GM12892 (cell line): ENCODE data around the gene TMCC1.

ENCODE experiments used
- DNase-seq: peaks from one replicate; pipeline ENCODE4 v3.0.0; 2011; ENCODE audit not compliant: insufficient read length
- FAIRE-seq: peaks from 2 replicates; lab custom pipeline; 2011; peaks lifted over from hg19 to GRCh38; lab: Jason Lieb, UNC
- POLR2A ChIP-seq: IDR thresholded peaks from 2 replicates; pipeline ENCODE4 v1.6.1; 2011; ENCODE audit warnings: low read depth, low read length, control low read depth
- POLR2AphosphoS5 ChIP-seq: IDR thresholded peaks from 2 replicates; pipeline ENCODE4 v1.6.1; 2011; ENCODE audit warnings: low read depth, low read length, control low read depth
- TAF1 ChIP-seq: IDR thresholded peaks from 2 replicates; pipeline ENCODE4 v1.6.1; 2011; ENCODE audit warnings: low read depth, mild to moderate bottlenecking, control low read depth, low read length, borderline replicate concordance

TMCC1 gene

DNA sequence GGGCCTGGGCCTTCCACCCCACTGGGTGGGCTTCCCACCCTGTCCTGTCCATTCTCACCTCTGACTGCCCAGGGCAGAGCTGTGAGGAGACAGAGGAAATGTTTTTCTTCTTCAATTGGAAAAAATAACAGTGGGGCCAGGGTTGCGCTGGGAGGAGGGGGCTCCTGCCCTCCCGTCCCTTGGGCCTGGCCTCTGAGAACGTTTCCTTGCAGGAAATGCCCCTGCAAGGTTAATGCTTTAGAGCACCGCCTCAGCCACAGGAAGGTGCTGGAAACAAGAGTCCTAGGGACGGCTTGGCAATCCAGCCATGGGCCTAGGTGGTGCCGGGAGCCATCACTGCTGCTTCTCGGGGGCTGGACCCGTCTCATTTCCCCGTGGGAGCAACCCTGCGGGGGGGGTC is 283.2 kb downstream of the TMCC1 start:
- DNase-seq (no peak), FAIRE-seq (no peak)
- TF ChIP-seq POLR2A, result no peak
- no peak for TF ChIP-seq TAF1
- no peak for TF ChIP-seq POLR2AphosphoS5

DNA sequence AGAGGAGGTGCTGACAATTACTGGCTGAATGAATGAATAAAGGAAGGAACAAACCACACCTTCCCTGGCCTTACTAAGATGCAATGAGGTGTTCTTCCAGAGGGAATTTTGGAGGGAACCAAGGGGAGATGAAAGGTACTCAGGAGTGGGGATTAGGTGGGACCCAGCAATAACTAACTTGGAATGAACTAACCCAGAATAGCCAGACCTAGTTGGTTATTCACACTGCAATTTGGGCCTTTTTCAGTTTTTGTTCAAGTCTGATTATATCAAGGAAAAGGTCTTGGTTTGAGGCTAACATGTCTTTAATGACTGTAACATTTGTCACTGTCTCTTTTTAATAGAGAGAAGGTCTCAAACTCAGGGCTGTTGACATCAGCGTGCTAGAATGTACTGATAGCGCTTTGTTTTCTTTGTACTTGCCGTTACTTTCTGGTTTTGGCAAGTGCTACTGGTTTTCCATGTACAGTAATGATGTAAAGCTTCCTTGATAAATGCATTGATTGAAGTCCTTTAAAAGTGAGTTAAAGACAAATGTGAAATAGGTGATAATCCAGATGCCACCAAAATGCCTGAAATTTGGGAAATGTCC is 283.8 kb downstream of the TMCC1 start:
- DNase-seq (no peak), FAIRE-seq (no peak)
- TF ChIP-seq POLR2AphosphoS5 (no peak), TAF1 (no peak), POLR2A (no peak)

DNA sequence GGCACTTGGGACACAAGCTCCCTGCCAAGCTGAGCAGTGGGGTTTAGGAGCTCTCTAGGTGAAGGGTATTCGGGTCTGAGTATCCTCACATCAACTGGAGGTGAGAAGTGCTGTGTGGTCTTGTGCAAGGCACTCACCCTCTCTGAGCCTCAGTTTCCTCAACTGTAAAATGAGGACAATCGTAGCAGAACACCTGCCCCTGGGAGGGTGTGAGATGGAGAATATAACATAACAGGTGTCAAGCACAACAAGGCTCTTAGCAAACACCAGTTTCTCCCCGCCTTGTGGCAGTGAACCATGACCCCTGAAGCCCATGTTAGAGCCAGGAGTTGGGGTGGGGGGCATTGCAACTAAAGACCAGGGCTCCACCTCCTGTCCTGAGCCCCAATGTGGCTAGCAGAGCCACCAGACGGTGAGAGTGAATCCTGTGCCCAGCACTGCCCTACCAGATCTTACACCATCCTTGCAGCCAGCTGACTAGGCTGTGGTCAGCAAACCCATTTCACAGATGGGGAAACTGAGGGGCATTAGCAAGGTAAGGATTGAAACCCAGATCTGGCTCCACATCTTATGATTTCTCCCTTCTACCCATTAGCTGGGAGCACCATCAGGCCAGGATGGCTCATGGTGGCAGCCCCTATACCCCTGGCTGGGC is 284.4 kb downstream of the TMCC1 start:
- TF ChIP-seq POLR2AphosphoS5 (no peak), TAF1 (no peak), POLR2A (no peak)
- FAIRE-seq (no peak), DNase-seq (no peak)

DNA sequence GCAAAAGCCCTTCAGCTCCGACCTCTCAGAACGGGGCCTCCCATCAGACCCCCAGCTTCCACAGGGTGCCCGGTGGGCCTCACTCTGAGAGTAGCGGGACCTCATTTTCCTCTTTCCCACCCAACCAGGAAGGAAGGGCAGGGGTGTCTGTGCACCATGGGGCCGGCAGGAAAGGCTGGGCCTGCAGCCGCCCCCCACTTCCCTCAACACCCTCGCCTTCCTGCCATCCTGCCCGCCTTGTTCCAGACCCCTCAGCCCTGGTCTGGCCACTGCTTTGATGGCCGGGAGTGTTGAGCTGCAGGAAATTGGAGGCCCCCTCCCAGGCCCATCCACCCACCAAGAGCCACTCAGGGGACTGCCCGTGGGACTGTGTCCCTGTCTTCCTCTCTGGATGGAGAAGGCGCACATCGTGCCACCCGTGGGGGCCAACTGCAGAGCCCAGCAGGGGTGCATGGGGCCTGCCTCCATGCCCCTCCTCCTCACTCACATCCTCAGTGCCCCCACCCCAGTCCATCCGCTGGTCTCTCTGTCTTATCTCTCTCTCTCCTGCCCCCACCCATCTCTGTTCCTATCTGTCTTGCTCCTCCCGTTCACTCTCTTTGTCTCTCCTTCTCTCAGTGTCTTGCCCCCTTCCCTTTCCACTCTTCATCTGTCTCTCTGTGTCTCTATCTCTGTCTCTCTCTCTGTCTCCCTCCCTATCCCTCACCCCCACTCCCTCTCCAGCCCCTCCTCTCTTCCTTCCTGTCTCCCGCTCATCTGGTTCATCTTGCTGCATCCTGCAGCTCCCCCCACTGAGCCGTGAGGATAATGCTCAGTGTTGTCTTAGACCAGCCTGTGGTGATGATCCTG is 285.2 kb downstream of the TMCC1 start:
- no peak for TF ChIP-seq TAF1
- no peak for TF ChIP-seq POLR2AphosphoS5
- TF ChIP-seq POLR2A, result no peak
- FAIRE-seq (no peak), DNase-seq (no peak)

DNA sequence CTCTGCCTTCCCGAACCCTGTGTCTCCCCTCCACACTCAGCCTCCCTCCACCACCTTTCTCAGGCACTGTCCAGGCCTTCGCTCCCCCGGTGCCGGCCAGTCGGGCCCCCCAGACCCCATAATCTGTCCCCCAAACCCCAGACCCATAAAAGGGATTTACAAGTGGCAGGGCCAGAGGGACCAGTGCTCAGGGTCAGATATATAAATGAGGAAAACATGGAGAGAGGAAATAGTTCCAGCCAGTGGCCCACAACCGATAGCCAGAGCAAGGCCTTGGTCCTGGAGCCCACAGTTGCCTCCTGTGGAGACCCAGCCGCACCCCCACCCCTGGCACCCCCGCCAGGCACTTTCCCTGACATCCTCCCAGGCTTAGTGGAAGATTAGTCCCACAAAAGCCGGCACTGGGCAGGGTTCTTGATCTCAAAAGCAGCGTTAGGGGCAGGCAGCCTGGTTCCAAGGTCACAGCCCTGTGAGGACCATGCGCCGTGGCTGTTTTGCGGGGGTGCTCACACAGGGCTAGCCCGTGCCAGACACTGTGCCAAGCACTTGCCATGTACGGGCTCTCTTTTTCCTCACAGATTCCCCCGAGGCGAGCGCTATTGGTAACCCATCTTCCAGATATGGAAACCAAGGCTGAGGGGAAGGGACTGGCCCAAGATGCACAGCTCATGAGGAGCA is 286.0 kb downstream of the TMCC1 start:
- DNase-seq, result no peak
- no peak for FAIRE-seq
- TF ChIP-seq POLR2A (no peak), POLR2AphosphoS5 (no peak), TAF1 (no peak)

DNA sequence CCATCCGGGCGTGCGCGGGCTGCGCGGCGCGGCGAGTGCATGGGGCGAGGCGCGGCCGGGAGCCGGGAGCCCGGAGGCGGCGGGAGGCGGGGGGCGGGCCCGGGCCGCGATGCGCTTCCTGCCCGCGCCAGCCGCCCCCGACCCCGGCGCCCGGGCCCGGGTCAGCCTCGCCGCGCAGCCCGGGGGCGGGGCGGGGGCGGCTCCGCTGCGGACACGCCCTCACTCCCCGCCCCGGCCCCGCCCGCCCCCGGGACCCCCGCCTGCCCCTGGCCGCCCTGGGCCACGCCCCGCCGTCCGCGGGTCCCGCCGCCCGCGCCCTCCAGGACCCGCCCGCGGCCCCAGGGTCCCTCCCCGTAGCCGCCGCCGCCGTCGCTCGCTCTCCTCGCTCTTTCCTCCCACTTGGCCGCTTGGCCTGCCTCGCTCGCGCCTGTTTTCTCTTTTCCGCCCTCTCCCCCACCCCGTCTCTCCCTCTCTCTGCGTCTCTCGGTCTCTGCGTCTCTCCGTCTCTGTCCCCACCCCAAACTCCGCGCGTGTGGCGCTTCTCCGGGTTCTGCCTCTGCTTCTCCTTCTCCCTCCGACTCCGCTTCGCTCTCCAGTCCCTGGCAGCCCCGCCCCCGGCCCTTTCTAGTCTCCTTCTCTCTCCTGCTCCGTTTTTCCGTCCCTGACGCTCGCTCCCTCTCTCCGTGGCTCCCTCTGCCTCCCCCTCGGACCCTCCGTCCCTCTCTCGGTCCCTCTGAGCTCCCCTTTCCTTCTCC is 286.7 kb downstream of the TMCC1 start, which contains the start of gene PLXND1:
Gene PLXND1 (minus strand): TSS at position 41 of the 755 bp plus-strand sequence. CDS start 37 bp downstream, at position 4.
- FAIRE-seq (peak; percentile 14), DNase-seq (peak; percentile 73)
- TF ChIP-seq TAF1 (no peak), POLR2A (no peak), POLR2AphosphoS5 (no peak)

DNA sequence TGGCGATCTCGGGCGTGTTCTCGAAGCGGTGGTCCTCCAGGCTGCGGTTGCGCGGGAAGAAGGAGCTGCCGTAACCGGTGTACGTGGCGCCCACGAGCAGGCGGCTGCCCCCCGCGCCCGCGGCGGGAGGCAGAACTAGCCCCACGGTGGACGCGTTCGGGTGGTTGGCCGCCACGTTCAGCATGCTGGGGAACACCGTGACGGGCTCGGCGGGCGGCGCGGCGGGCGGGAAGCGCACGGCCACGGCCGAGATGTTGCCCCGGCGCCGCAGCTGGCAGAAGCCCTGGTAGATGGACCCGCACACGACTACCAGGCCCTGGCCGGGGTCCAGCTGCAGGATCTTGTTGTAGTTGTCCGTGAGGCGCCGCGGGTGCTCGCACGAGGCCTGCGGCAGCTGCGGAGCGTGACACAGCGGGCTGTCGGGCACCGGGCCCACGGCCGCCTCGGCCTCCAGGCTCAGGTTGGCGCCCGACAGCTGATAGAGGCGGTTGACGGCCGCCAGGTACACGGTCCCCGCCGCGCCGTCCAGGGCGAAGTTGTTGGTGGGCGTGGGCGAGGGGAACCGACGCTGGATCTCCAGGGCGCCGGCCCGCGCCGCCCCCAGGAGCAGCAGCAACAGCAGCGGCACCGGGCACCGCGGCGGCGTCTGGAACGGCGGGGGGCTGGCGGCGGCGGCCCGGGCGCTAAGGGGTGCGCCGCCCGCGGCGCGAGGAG is 287.4 kb downstream of the TMCC1 start:
- TF ChIP-seq TAF1 (no peak), POLR2AphosphoS5 (no peak), POLR2A (no peak)
- DNase-seq, result no peak
- no peak for FAIRE-seq

DNA sequence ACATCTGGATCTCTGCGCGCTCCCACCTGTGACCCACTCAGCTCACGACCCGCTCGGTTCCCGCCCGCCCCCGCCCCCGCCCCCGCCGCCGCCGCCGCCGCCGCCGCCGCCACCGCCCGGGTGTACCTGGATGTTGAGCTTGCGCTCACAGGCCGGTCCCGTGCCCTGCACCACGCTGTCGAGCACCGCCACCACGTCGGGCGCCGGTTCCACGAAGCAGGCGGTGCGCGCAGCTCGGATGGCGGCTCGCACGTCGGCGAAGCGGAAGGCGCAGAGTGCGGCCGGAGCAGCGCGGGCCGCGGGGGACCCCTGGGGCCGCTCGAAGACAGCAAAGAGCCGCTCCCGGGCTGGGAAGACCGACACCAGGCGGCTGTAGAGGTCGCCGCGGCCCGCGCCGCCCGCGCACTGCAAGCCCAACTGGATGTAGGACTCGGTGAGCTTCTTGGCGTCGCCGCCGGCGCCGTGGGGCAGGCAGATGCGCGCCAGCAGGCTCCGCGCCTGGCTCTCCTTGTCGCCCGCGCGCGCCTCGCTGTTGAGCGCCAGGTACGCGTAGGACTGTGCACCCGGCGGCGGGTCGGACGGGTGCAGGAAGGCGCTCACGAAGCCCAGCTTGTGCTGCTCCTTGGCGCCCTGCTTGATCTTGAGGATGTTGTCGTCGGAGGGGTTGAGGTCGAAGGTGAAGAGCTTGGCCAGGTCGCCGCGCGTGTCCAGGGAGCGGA is 288.1 kb downstream of the TMCC1 start:
- FAIRE-seq, result no peak
- DNase-seq, result no peak
- TF ChIP-seq TAF1 (no peak), POLR2AphosphoS5 (no peak), POLR2A (no peak)

DNA sequence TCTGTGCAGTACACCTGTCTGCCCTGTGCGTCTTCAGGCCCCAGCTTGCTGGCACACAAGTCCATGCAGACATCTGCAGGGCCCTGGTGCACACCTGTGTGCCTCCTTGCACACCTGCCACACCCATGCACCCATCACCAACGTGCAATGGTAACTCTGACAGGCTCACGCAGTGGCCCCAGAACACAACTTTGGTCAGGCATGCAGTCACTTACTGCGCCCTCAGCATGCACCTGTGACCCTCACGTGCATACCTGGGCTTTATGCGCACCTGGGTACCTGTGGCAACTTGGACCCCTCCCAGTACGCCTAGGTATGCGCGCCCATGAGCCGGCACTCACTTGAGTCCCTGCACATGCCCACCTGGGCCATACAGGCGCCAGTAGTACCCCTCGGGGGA is 288.7 kb downstream of the TMCC1 start:
- DNase-seq (no peak), FAIRE-seq (no peak)
- no peak for TF ChIP-seq POLR2A
- no peak for TF ChIP-seq TAF1
- no peak for TF ChIP-seq POLR2AphosphoS5
